ENCODE results near the gene PTGER4.

Gene PTGER4

GRCh38 chr5:40648150-40648549 lies 31.6 kb upstream of the PTGER4 start:
- Histone ChIP-seq H3K79me2 (ENCODE audit: control insufficient read depth, low read length) (no peaks in the 10 kb centered on the region), H3K36me3 (ENCODE audit: control insufficient read depth, low read length) (no peaks in the 10 kb centered on the region), H4K20me1 (ENCODE audit: control insufficient read depth, insufficient read depth, low read depth, low read length) (no peaks in the 10 kb centered on the region), H3K4me1 (ENCODE audit: control insufficient read depth, low read length) (peaks cover 18% of the 10 kb centered on the region), H3K9me3 (ENCODE audit: control insufficient read depth, insufficient read depth, low read length) (no peaks in the 10 kb centered on the region), H3K4me3 (ENCODE audit: low read length) (no peak overlapping the region), H3K27me3 (ENCODE audit: control insufficient read depth, low read length) (no peaks in the 10 kb centered on the region), H3K4me2 (ENCODE audit: low read length) (no peak overlapping the region), H3F3A (ENCODE audit: control insufficient read depth, insufficient read depth) (no peaks in the 10 kb centered on the region), H3K9me2 (replicated peaks; ENCODE audit: control insufficient read depth, low read length) (no peaks in the 10 kb centered on the region), H3K27ac (ENCODE audit: low read depth, low read length) (no peak overlapping the region)
- TF ChIP-seq CTCF (IDR thresholded peaks at IDR 0.05; ENCODE audit: low read depth, low read length, poor library complexity, severe bottlenecking) (no peak), EZH2phosphoT487 (IDR thresholded peaks at IDR 0.05; ENCODE audit: borderline replicate concordance, low read length) (no peak)

GRCh38 chr5:40649463-40650030 lies 30.2 kb upstream of the PTGER4 start:
- Histone ChIP-seq H3K79me2 (ENCODE audit: control insufficient read depth, low read length) (no peaks in the 10 kb centered on the region), H3K27ac (ENCODE audit: low read depth, low read length) (no peak overlapping the region), H4K20me1 (ENCODE audit: control insufficient read depth, insufficient read depth, low read depth, low read length) (no peaks in the 10 kb centered on the region), H3K27me3 (ENCODE audit: control insufficient read depth, low read length) (no peaks in the 10 kb centered on the region), H3K36me3 (ENCODE audit: control insufficient read depth, low read length) (no peaks in the 10 kb centered on the region), H3K9me3 (ENCODE audit: control insufficient read depth, insufficient read depth, low read length) (no peaks in the 10 kb centered on the region), H3K4me1 (ENCODE audit: control insufficient read depth, low read length) (peaks cover 19% of the 10 kb centered on the region), H3F3A (ENCODE audit: control insufficient read depth, insufficient read depth) (no peaks in the 10 kb centered on the region), H3K9me2 (replicated peaks; ENCODE audit: control insufficient read depth, low read length) (no peaks in the 10 kb centered on the region), H3K4me2 (ENCODE audit: low read length) (0 out of 2 replicates have a peak overlapping the region, but pooled peaks have one; percentile 22), H3K4me3 (ENCODE audit: low read length) (no peak overlapping the region)
- TF ChIP-seq EZH2phosphoT487 (IDR thresholded peaks at IDR 0.05; ENCODE audit: borderline replicate concordance, low read length) (no peak), CTCF (IDR thresholded peaks at IDR 0.05; ENCODE audit: low read depth, low read length, poor library complexity, severe bottlenecking) (no peak)

- H3F3A ChIP-seq (ENCODE audit: control insufficient read depth, insufficient read depth) = no peaks in the 10 kb centered on the region
- no peak overlapping the region for H3K4me3 ChIP-seq (ENCODE audit: low read length)
- no peaks in the 10 kb centered on the region for H4K20me1 ChIP-seq (ENCODE audit: control insufficient read depth, insufficient read depth, low read depth, low read length)
- H3K79me2 ChIP-seq (ENCODE audit: control insufficient read depth, low read length) = no peaks in the 10 kb centered on the region
- no peaks in the 10 kb centered on the region for H3K9me3 ChIP-seq (ENCODE audit: control insufficient read depth, insufficient read depth, low read length)
- no peaks in the 10 kb centered on the region for H3K27me3 ChIP-seq (ENCODE audit: control insufficient read depth, low read length)
- TF ChIP-seq CTCF (IDR thresholded peaks at IDR 0.05; ENCODE audit: low read depth, low read length, poor library complexity, severe bottlenecking) (no peak), EZH2phosphoT487 (IDR thresholded peaks at IDR 0.05; ENCODE audit: borderline replicate concordance, low read length) (no peak)
- H3K9me2 ChIP-seq (replicated peaks; ENCODE audit: control insufficient read depth, low read length) = no peaks in the 10 kb centered on the region
- no peaks in the 10 kb centered on the region for H3K36me3 ChIP-seq (ENCODE audit: control insufficient read depth, low read length)
- no peak overlapping the region for H3K4me2 ChIP-seq (ENCODE audit: low read length)
- H3K27ac ChIP-seq (ENCODE audit: low read depth, low read length) = no peak overlapping the region
- H3K4me1 ChIP-seq (ENCODE audit: control insufficient read depth, low read length) = peaks cover 19% of the 10 kb centered on the region
These were observed 28.5 kb upstream of the PTGER4 start for GRCh38 chr5:40651201-40651600.
